HUES64 (cell line): ENCODE measurements around the gene PTGR1.
A peak's percentile ranks its signal among the peaks of the same experiment; 100 is the strongest.

ENCODE experiments used
- H3K27ac ChIP-seq: 2 replicates; pipeline ENCODE4 v1.7.0; 2013; ENCODE audit warnings: low read depth, low read length, inconsistent platforms
- H3K27me3 ChIP-seq: 2 replicates; pipeline ENCODE4 v1.6.1; 2013; ENCODE audit warnings: mild to moderate bottlenecking, low read length; ENCODE audit not compliant: insufficient read depth
- H3K36me3 ChIP-seq: 2 replicates; pipeline ENCODE4 v1.6.1; 2013; ENCODE audit warnings: mild to moderate bottlenecking, low read length; ENCODE audit not compliant: insufficient read depth
- H3K4me1 ChIP-seq: 2 replicates; pipeline ENCODE4 v1.6.1; 2013; ENCODE audit warnings: mild to moderate bottlenecking, low read length, moderate library complexity; ENCODE audit not compliant: insufficient read depth
- H3K4me3 ChIP-seq: 2 replicates; pipeline ENCODE4 v1.5.1; 2013; ENCODE audit warnings: mild to moderate bottlenecking, low read length, moderate library complexity
- H3K9ac ChIP-seq: 2 replicates; pipeline ENCODE4 v1.6.1; 2013; ENCODE audit warnings: mild to moderate bottlenecking, low read depth, low read length
- H3K9me3 ChIP-seq: 2 replicates; pipeline ENCODE4 v1.6.1; 2013; ENCODE audit warnings: low read depth, low read length; ENCODE audit not compliant: insufficient read depth
- WGBS: fragments of 150-250, 120-280 bp; methylation state at CpG from one replicate; pipeline ENCODE4 v1.1.7; 2013; ENCODE audit warnings: missing lambda C conversion rate; 5-methylcytosine and 5-hydroxymethylcytosine counted together

Gene PTGR1

GRCh38 chr9:111613436-111614040, 14.1 kb upstream of the PTGR1 start:
- H3K9ac ChIP-seq: no peak overlapping the region
- WGBS: 65% methylated on average over 4 of the region's 4 CpGs
- H3K9me3 ChIP-seq: no peaks in the 10 kb centered on the region
- H3K36me3 ChIP-seq: no peaks in the 10 kb centered on the region
- H3K4me3 ChIP-seq: no peak overlapping the region
- H3K27me3 ChIP-seq: no peaks in the 10 kb centered on the region
- no peak overlapping the region for H3K27ac ChIP-seq
- H3K4me1 ChIP-seq: no peaks in the 10 kb centered on the region

- Histone ChIP-seq H3K27me3 (no peaks in the 10 kb centered on the region), H3K4me1 (no peaks in the 10 kb centered on the region), H3K9ac (no peak overlapping the region), H3K27ac (no peak overlapping the region), H3K9me3 (no peaks in the 10 kb centered on the region), H3K4me3 (no peak overlapping the region), H3K36me3 (no peaks in the 10 kb centered on the region)
- WGBS: 88% methylated on average over 7 of the region's 7 CpGs
These were observed 11.4 kb upstream of the PTGR1 start for GRCh38 chr9:111610845-111611244.

- no peaks in the 10 kb centered on the region for H3K4me1 ChIP-seq
- 81% methylated on average over 5 of the region's 5 CpGs for WGBS
- H3K9me3 ChIP-seq: no peaks in the 10 kb centered on the region
- H3K27me3 ChIP-seq: no peaks in the 10 kb centered on the region
- no peak overlapping the region for H3K27ac ChIP-seq
- no peak overlapping the region for H3K9ac ChIP-seq
- H3K36me3 ChIP-seq: no peaks in the 10 kb centered on the region
- no peak overlapping the region for H3K4me3 ChIP-seq
These were observed 10.7 kb upstream of the PTGR1 start for GRCh38 chr9:111610149-111610548.

- Histone ChIP-seq H3K4me1 (peaks cover 11% of the 10 kb centered on the region; the same call in 1 of the 2 replicates), H3K36me3 (no peaks in the 10 kb centered on the region), H3K9me3 (no peaks in the 10 kb centered on the region), H3K27ac (no peak overlapping the region), H3K27me3 (0 out of 2 replicates have a peak, but pooled peaks cover 3% of the 10 kb centered on the region), H3K9ac (no peak overlapping the region), H3K4me3 (no peak overlapping the region)
- 91% methylated on average over 9 of the region's 9 CpGs for WGBS
These were observed 5.7 kb upstream of the PTGR1 start for GRCh38 chr9:111605041-111605559.

GRCh38 chr9:111604054-111604615, 4.7 kb upstream of the PTGR1 start:
- Histone ChIP-seq H3K27ac (no peak overlapping the region), H3K27me3 (0 out of 2 replicates have a peak, but pooled peaks cover 5% of the 10 kb centered on the region), H3K4me1 (peaks cover 11% of the 10 kb centered on the region; the same call in 1 of the 2 replicates), H3K4me3 (no peak overlapping the region), H3K9me3 (no peaks in the 10 kb centered on the region), H3K36me3 (no peaks in the 10 kb centered on the region), H3K9ac (no peak overlapping the region)
- 78% methylated on average over 16 of the region's 16 CpGs for WGBS

- peaks cover 11% of the 10 kb centered on the region; the same call in 1 of the 2 replicates for H3K4me1 ChIP-seq
- no peak overlapping the region for H3K4me3 ChIP-seq
- peaks cover 9% of the 10 kb centered on the region; the same call in 1 of the 2 replicates for H3K27me3 ChIP-seq
- H3K36me3 ChIP-seq: no peaks in the 10 kb centered on the region
- no peak overlapping the region for H3K9ac ChIP-seq
- WGBS: 87% methylated on average over 3 of the region's 4 CpGs
- H3K27ac ChIP-seq: no peak overlapping the region
- no peaks in the 10 kb centered on the region for H3K9me3 ChIP-seq
These were observed 3.6 kb upstream of the PTGR1 start for GRCh38 chr9:111603041-111603440.

GRCh38 chr9:111601237-111602018, 2.0 kb upstream of the PTGR1 start:
- Histone ChIP-seq H3K9me3 (no peaks in the 10 kb centered on the region), H3K4me3 (no peak overlapping the region), H3K9ac (no peak overlapping the region), H3K27me3 (peaks cover 9% of the 10 kb centered on the region; the same call in 1 of the 2 replicates), H3K36me3 (peaks cover 7% of the 10 kb centered on the region), H3K27ac (no peak overlapping the region; the same call in 1 of the 2 replicates), H3K4me1 (peaks cover 11% of the 10 kb centered on the region; the same call in 1 of the 2 replicates)
- WGBS: 93% methylated on average over 8 of the region's 10 CpGs

- WGBS: 82% methylated on average over 17 of the region's 17 CpGs
- H3K9ac ChIP-seq: no peak overlapping the region; the same call in 1 of the 2 replicates
- H3K4me1 ChIP-seq: peaks cover 11% of the 10 kb centered on the region; the same call in 1 of the 2 replicates
- peaks cover 16% of the 10 kb centered on the region for H3K36me3 ChIP-seq
- H3K9me3 ChIP-seq: no peaks in the 10 kb centered on the region
- peaks cover 9% of the 10 kb centered on the region; the same call in 1 of the 2 replicates for H3K27me3 ChIP-seq
- H3K4me3 ChIP-seq: peak overlapping the region; percentile 68
- H3K27ac ChIP-seq: no peak overlapping the region
These were observed 502 bp upstream of the PTGR1 start for GRCh38 chr9:111599955-111600343.

GRCh38 chr9:111598733-111599091, 735 bp downstream of the PTGR1 start:
- 3% methylated on average over 16 of the region's 16 CpGs for WGBS
- no peaks in the 10 kb centered on the region for H3K9me3 ChIP-seq
- H3K27me3 ChIP-seq: peaks cover 9% of the 10 kb centered on the region; the same call in 1 of the 2 replicates
- peaks cover 2% of the 10 kb centered on the region; the same call in 1 of the 2 replicates for H3K4me1 ChIP-seq
- no peak overlapping the region for H3K27ac ChIP-seq
- H3K9ac ChIP-seq: peak overlapping the region; percentile 66; the same call in 1 of the 2 replicates
- H3K4me3 ChIP-seq: peak overlapping the region; percentile 68
- peaks cover 20% of the 10 kb centered on the region for H3K36me3 ChIP-seq

GRCh38 chr9:111597852-111598732, 1.4 kb downstream of the PTGR1 start:
- WGBS: 2% methylated on average over 41 of the region's 41 CpGs
- H3K9ac ChIP-seq: peak overlapping the region; percentile 66
- peak overlapping the region; percentile 68 for H3K4me3 ChIP-seq
- H3K36me3 ChIP-seq: peaks cover 24% of the 10 kb centered on the region
- H3K4me1 ChIP-seq: no peaks in the 10 kb centered on the region
- H3K27me3 ChIP-seq: peaks cover 9% of the 10 kb centered on the region; the same call in 1 of the 2 replicates
- H3K27ac ChIP-seq: no peak overlapping the region
- no peaks in the 10 kb centered on the region for H3K9me3 ChIP-seq
